GM06990 (cell line): ENCODE measurements around the gene ABCA5.

Experiments used
- DNase-seq: peaks from one replicate; pipeline ENCODE4 v3.0.0-alpha.2; 2011; ENCODE audit not compliant: insufficient read length; ENCODE audit errors: extremely low read depth
- H3K27me3 ChIP-seq: replicated peaks from 2 replicates; pipeline ENCODE4 v1.6.0; 2011; ENCODE audit warnings: low read length; ENCODE audit not compliant: control insufficient read depth, insufficient read depth
- H3K36me3 ChIP-seq: 2 replicates; pipeline ENCODE4 v1.5.1; 2011; ENCODE audit warnings: low read length; ENCODE audit not compliant: control insufficient read depth, insufficient read depth
- H3K4me3 ChIP-seq: replicated peaks from 2 replicates; pipeline ENCODE4 v1.5.1; 2011; ENCODE audit warnings: low read depth, mild to moderate bottlenecking, control low read depth, low read length
- TF ChIP-seq, protein P1 (sequence below): IDR thresholded peaks from 2 replicates; pipeline ENCODE4 v1.5.1; 2011; ENCODE audit warnings: low read length, control low read depth, mild to moderate bottlenecking, inconsistent platforms; ENCODE audit not compliant: insufficient read depth, poor library complexity, severe bottlenecking

The ABCA5 gene

DNA sequence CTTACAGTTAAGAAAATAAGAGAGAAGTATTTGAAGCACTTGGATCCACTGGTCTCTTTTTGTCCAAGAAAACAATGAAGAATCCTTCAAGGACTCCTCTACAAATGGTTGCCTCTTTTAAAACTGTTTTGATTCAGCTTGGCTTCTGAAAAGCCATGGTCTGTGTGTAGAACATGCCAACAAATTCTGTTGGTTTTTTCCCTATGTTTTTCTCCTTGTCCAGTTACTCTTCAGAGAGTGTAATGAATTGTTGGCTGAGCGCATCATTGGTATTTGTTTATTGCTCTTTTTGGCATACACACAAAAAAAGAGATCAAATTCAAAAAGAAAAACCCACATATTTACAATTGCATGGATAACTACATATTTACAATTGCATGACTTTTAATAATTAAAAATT lies 98.4 kb downstream of the ABCA5 start, which contains the start of gene ABCA10:
Gene ABCA10 (minus strand): TSS at position 249 of the 400 bp plus-strand sequence. CDS start 3,466 bp downstream, outside the sequence.
- H3K36me3 ChIP-seq = no peaks in the 10 kb centered on the region
- DNase-seq = no peak
- TF ChIP-seq, protein P1, sequence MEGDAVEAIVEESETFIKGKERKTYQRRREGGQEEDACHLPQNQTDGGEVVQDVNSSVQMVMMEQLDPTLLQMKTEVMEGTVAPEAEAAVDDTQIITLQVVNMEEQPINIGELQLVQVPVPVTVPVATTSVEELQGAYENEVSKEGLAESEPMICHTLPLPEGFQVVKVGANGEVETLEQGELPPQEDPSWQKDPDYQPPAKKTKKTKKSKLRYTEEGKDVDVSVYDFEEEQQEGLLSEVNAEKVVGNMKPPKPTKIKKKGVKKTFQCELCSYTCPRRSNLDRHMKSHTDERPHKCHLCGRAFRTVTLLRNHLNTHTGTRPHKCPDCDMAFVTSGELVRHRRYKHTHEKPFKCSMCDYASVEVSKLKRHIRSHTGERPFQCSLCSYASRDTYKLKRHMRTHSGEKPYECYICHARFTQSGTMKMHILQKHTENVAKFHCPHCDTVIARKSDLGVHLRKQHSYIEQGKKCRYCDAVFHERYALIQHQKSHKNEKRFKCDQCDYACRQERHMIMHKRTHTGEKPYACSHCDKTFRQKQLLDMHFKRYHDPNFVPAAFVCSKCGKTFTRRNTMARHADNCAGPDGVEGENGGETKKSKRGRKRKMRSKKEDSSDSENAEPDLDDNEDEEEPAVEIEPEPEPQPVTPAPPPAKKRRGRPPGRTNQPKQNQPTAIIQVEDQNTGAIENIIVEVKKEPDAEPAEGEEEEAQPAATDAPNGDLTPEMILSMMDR = no peak
- H3K4me3 ChIP-seq = no peak within 1 kb of the TSS
- H3K27me3 ChIP-seq = no peaks in the 10 kb centered on the region

DNA sequence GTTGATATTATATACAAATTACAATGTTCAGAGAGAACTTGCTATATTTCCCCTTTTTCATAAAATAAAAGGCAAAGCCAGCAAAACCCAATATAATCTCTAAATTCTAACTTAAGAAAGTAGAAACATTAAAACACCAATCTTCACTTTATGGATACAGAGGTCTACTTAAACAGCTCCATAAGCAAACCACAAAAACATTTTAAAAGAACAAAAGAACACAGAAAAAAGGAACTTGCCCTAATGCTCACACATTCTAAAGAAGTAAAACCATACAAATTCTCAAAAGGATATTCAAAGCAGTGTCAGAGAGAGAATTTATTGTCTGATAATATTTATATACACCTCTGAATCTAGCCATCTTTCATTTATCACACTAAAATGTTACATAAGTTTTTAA lies 98.9 kb downstream of the ABCA5 start:
- no peaks in the 10 kb centered on the region for H3K36me3 ChIP-seq
- H3K27me3 ChIP-seq = no peaks in the 10 kb centered on the region
- DNase-seq = no peak
- TF ChIP-seq, protein P1 = no peak
- H3K4me3 ChIP-seq = no peak overlapping the region

DNA sequence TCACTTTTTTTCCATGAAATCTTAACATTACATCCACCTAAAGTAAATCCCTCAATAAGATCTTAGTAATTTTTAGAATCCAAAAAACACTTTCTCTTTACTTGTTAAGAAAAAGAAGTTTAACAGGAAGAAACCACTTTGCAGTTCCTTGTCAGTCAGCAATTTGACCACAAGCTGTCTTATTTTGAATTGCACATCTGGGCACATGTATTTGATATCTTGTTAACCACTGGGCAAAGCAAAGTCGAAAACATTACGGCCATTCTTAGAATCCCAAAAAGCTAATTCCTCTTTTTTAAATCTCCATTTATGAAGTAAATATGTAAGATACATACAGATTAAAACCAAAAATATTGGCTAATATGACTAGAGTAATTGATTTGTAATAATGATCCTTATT lies 99.4 kb downstream of the ABCA5 start:
- TF ChIP-seq, protein P1 = no peak
- Histone ChIP-seq H3K36me3 (no peaks in the 10 kb centered on the region), H3K27me3 (no peaks in the 10 kb centered on the region), H3K4me3 (no peak overlapping the region)
- DNase-seq = peak; percentile 32

DNA sequence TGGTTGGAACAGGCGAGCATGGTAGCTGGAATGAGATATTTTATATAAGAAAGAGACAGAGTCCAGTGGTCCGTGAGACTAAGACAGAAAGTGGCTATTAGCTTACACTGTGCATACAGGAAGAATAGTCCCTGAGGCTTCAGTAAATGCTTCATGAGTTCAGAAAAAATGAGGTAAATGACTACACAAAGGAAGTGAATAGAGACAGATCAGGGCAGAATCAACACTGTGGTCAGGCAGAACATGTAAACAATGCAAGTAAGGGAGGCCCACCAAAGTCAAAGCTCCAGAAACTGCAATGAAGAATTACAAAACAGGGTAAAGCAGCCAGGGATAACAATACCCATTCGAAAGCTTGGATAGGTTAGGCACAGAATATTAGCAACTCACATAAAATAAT lies 103.1 kb downstream of the ABCA5 start:
- H3K27me3 ChIP-seq = no peaks in the 10 kb centered on the region
- H3K4me3 ChIP-seq = no peak overlapping the region
- H3K36me3 ChIP-seq = no peaks in the 10 kb centered on the region
- peak; percentile 37 for DNase-seq
- TF ChIP-seq, protein P1 = no peak

DNA sequence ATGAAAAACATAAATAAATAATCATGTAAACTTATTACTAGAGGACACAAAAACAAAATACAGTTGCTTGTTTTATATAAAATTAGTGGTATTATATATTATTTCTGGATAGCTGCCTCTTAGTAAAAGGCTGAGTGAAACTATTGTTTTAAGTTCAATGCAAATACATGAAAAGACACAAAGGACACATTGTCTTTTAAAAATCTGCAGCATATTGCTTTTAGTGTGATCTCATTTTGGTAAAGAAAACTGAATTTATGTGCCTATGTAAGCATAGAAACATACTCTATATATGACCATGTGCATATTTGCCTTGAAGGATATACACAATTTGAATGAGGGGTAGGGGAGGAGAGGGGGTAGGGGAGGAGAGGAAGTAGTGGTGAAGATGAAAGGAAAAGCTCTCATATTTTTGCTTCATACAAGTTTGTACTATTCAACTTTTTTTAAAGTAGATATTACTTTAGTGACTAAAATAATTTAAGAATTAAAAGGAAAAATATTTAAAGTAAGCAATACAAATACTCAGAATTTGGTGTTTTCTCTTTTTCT lies 104.2 kb downstream of the ABCA5 start:
- TF ChIP-seq, protein P1 = no peak
- no peak overlapping the region for H3K4me3 ChIP-seq
- no peak for DNase-seq
- no peaks in the 10 kb centered on the region for H3K27me3 ChIP-seq
- no peaks in the 10 kb centered on the region for H3K36me3 ChIP-seq

DNA sequence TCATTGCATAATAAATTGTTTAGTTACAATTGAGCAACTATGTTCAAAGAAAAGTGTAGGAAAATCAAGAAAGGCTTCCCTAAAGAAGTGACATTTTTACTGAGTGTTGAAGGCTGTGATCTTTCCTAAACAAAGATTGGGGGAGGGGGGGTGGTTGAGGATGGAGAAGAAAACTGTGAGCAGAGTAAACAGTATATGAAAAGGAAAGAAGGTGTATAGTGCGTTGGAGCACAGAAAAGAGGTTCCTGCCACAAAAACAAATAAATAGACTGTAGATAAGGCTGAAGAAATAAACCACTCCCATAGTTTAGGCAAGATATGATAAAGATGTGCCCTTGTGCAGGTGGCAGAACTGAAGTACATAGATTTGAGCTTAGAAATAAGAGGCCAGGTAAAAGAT lies 106.8 kb downstream of the ABCA5 start:
- TF ChIP-seq, protein P1 = no peak
- no peak overlapping the region for H3K4me3 ChIP-seq
- DNase-seq = no peak
- H3K27me3 ChIP-seq = no peaks in the 10 kb centered on the region
- H3K36me3 ChIP-seq = no peaks in the 10 kb centered on the region
